GM19452 (cell line): ENCODE results near the gene PANK4.
A peak's percentile ranks its signal among the peaks of the same experiment; 100 is the strongest.
"Not testable (repeated sequence)": the region's sequence is repeated elsewhere in the genome, so short reads cannot be mapped to it uniquely, and the experiment has no call there.

ENCODE experiments used
- ATAC-seq: cut with Tn5 transposase; IDR thresholded peaks from one replicate; pipeline ENCODE4 v1.9.1; 2021; ENCODE audit not compliant: unreplicated experiment

PANK4 gene

DNA sequence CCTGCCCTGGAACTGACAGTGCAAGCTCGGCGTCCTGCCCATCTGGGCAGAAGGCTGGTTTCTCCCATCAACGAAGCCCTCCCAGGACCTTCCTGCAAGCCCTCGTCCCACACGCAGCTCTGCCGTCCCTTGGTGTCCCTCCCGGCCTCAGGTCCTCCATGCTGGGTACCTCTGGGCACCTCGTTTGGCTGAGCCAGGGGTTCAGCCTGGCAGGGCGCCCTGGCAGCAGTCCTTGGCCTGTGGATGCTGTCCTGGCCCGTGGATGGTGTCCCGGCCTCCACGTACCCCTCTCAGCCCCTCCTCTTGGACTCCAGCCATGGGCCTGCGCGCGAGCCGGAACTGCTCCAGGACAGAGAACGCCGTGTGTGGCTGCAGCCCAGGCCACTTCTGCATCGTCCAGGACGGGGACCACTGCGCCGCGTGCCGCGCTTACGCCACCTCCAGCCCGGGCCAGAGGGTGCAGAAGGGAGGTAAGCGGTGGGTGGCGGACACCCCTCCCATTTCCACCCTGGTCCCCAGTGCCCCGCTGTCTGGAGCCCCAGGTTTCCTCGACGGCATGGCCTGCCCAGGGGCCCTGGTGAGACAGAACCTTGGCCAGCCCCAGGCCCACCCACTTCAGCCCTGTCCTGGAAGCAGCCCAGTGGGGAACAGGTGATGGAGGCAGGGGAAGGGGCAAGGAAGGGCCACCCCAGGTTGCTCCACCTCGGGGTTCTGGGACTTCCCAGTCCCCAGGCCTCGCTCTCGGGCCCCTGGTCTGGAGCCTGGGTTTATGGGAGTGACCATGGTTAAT, 33.3 kb upstream of the PANK4 start:
- no peak for ATAC-seq

DNA sequence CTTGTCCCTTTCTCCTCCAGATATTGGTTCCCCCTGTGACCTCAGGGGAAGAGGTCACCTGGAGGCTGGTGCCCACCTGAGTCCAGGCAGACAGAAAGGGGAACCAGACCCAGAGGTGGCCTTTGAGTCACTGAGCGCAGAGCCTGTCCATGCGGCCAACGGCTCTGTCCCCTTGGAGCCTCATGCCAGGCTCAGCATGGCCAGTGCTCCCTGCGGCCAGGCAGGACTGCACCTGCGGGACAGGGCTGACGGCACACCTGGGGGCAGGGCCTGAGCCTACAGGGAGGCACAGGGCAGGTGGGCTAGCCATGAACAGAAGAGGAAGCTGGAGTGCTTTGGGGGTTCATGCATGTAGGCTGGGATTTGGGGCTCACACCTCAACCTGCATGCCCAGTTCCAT, 32.5 kb upstream of the PANK4 start:
- no peak for ATAC-seq

DNA sequence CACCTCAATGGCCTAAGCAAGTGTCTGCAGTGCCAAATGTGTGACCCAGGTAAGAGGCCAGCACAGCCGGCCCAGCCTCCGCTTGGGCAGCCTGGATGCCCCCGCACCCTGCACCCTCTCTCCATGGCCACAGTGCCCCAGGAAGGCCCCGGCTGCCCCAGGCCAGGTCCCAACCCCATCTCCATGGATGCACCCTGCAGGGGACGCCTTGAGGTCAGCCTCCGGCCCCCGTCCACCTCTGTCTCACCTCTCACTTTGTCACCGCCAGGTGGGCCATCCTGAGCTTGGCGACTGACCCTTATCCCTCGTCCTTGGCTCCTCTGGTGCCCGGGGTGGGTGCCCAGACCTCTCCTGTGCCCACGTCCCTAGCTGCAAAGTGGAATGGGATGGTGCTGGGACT, 32.0 kb upstream of the PANK4 start:
- ATAC-seq, result no peak

DNA sequence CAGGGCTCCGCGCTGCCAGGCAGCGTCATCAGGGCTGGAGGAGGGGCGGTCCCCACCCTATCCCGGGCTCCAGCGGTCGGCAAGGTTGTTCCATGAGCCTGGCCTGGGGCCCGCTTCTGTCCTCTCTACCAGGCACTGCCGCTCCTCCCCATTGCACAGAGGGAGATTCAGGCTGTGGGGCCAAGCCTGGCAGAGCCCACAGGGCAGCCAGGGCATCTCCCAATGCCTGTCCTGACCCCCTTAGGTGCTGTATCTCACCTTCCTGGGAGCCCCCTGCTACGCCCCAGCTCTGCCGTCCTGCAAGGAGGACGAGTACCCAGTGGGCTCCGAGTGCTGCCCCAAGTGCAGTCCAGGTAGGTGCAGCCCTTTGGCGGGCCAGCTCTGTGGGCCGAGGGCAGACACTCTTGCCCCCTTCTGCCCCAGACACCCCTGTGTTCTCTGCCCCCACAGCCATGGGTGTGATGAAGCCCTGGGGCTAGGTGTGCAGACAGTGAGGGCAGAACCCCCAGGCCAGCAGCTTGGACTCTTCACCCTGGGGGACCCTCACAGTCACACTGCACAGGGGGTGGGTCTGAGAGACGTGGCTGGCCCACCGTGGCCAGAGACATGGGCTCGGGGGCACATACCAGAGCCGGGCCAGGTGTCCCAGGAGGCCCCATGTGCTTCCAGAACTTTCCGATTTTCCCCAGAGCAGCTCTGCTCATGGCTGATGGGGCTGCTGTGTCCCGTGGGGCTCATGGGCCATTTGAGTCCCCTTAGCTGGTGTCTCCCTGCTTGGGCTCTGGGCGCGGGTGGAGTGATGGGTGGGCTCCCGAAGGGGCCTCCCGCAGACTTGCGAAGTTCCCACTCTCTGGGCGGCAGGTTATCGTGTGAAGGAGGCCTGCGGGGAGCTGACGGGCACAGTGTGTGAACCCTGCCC, 31.3 kb upstream of the PANK4 start:
- no peak for ATAC-seq

DNA sequence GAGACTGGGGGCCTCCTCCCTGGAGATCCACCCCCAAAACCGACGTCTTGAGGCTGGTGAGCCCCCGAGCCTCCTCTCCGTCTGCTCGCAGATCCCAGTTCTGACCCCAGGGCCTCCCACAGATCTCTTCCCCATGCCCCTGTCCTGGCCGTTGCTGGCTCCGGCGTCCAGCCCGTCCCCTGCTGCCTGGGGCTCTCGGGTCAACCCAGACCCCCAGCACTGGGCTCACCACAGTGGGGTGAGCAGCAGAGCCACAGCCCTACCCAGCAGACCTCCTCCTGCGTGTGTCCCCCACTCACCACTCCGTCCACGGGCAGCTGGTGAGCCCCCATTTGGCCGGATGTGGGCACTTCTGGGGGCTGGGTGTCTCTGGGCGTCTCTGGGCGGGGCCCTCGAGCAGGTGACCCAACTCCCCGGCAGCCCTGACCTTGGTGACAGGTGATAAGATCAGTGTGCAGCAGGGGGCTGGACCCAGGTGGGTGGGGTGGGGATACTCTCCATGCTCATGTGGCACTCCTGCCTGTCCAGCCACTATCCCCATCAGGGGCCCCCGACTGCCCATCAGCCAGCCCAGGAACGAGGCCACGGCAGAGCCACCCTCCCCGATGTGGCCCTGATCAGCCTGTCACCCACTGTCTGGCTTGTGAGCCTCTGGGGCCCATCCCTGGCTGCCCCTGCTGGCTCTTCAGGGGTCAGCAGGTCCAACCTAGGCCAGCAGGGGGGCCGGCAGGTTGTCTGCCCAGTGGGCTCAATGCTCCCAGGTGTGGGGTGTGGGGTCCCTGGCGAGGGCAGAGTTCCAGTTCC, 30.5 kb upstream of the PANK4 start:
- ATAC-seq, result peak; percentile 11

DNA sequence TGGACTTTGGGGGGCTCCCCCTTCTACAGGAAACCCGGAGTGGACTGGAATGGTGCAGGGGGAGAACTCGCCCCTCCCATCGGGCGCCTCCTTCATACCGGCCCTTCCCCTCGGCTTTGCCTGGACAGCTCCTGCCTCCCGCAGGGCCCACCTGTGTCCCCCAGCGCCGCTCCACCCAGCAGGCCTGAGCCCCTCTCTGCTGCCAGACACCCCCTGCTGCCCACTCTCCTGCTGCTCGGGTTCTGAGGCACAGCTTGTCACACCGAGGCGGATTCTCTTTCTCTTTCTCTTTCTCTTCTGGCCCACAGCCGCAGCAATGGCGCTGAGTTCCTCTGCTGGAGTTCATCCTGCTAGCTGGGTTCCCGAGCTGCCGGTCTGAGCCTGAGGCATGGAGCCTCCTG, 29.9 kb upstream of the PANK4 start, which contains the start of gene TNFRSF14:
TNFRSF14 (plus strand) TSS at position 95 of the 401 bp plus-strand sequence; CDS start at position 389, 294 bp downstream.
- peak; percentile 26 for ATAC-seq

DNA sequence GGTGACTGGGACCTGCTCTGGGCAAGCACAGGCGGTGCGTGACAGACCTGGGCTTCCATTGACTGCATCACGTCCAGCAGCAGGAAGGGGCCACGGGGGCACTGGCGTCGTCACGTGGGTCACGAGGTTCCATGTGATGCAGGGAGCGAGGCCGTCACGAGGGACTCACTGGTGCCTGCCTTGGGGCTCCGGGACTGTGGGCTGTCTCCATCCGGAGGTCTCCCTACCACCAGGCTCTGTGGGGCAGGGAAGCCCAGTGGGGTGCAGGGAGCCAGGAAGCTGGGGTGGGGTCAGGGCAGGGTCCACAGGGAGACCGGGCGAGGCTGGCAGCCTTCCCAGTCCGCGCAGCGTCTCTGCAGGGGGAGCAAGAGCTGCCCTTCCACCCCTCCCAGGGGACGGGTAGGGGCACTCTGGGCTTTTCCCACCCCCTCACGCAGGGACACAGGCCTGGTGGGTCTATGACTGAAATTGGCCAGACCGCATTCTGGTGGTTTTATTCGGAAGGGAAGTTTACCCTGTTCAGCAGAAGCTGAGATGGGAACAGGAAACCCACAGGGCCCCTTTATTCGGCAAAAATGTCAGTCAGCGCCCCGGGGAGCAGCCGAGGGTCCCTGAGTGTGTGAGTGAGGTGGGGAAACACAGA, 29.4 kb upstream of the PANK4 start:
- peak; percentile 44 for ATAC-seq

DNA sequence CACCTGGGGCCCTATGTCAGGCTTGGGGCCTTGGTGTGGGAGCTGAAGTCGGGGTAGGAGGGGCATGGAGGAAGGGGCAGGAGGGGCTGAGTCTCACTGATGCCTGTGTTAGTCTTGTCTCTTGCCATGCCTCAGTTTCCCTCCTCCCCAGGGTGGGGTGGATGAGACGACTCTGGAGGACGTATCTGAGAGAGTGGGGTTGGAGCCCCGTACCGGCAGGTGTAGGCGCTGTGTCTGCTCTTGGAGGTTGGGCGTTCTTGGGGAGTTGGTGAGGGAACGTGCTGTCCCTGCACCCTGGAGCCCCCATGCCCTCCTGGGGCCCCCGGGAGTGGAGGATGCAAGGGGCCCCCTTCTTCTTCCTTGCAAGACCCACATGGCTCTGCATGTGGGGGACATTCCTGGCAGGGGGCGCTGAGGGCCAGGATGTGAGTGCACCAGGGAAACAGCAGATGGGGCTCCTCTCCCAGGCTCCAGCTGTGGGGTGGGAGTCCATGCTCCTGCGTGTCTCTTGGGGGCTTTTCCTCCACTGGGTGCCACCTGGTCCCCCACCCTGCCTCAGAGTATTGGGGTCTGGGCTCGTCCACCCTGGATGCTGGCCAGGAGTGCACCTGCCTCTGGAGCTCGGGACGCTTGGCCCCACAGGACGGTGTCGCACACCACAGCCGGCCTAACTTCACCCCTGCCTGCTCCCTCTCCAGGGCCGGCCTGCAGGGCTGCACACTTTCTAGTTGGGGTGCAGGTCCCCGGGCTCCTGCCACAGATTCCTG, 28.4 kb upstream of the PANK4 start:
- no peak for ATAC-seq

DNA sequence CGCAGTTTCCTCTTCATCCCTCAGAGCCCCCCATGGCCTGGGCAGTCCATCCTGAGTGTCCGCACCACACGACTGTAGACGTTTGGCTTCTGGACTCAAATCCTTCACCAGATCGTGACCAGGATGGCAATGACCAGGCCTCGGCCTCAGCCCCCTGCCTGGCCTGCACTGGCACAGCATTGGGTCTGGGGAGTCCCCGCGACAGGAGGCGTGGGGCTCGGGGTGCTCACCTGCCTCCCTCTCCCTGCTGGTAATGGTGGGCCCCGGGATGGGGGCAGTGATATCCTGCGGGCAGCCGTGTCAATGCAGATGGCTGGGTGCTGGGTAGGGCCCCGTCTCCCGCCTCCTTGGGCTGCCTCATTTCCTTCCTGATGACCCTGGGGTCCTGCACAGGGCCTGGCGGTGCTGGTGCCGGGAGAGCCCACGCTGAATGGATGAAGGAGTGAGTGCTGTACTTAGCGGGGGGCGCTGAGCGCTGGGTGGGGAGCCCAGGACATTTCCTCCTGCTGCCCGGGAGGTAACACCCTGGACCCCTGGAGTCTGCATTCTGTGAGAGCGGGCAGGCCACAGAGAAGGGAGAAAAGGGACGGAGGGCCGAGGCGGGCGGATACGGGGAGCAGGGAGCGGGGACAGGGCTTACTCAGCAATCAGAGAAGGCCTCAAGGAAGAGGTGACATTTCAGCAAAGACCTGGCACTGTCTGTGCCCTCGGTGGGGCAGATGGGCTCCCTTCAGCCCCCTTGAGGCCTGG, 27.6 kb upstream of the PANK4 start:
- no peak for ATAC-seq

DNA sequence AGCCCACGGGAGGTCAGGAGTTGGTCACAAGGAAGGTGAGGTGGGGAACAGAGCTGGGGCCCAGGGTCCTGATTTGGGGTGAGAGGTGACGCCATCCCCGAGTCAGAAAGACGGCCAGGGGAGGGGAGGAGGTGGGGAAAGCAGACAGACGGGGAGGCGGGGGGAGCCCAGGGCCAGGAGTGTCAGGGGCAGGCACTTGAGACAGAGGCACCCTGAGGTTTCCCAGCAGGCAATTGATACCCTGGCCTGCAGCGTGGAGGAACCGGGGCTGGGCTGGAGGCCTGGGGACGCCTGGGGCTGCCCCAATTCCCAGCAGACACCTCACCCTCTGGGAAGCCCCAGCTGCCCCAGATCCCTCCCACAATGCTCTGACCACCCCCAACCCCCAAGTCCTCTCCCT, 26.7 kb upstream of the PANK4 start:
- not testable (repeated sequence) for ATAC-seq

DNA sequence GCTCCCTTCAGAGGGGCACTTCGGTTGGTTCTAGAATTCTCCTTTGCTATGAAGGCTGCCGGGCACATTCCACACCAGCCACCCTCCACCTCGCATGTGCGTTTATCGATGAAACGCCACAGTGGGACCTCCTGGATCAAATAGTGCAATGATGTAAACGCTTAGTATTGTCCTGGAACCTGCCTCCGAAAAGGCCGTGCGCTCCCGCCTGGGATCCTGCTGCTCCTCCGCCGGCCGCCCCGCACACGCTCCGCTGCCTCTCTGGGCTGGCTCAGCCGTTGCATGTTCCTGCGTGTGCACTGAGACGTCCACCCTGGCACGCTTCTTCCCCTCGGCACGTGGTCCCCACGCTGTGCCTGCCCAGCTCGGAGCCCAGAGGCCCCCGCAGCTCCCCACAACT, 25.8 kb upstream of the PANK4 start:
- no peak for ATAC-seq

DNA sequence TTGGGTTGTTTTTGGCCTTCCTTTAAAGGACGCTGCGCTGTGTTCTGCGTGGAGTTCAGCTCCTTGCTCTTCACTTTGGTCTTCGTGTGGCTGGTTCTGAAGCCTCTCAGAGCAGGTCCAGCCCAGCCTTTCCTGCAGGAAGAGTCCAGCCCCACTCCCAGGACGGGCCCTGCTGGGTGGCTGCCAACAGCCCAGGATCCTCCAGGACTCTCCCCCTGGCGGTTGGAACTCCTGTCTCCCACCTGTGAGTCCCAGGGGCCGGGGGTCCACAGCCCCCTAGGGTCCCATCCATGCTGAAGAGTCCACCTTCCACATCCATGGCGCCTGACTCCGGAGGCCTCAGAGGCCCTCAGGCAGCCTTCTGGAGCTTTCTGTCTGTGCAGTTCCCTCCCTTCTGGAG, 25.1 kb upstream of the PANK4 start:
- not testable (repeated sequence) for ATAC-seq

DNA sequence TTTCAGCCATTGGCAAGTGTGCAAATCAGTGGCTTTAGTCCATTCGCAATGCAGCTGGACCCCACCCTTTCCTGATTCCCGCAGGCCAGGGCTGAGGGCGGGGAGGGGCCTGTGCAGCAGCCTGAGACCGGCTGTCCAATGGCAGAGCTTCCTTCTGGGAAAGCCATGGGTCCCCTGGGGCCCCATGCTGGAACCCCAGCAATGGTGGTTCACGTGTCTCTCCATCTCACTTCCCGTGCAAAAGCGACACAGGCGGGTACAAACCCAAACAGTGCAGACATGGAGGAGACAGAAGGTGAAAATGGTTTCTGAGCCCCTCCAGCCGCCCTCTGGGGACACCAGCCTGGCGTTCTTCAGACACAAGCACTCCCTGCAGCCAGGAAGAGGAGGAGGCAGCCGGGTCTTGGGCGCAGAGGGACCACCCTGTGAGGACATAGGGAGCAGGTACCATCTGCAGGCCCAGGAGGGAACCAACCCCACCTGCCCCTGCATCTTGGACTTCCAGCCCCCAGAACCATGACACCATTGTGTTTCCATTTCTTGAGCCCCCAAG, 24.0 kb upstream of the PANK4 start:
- not testable (repeated sequence) for ATAC-seq

DNA sequence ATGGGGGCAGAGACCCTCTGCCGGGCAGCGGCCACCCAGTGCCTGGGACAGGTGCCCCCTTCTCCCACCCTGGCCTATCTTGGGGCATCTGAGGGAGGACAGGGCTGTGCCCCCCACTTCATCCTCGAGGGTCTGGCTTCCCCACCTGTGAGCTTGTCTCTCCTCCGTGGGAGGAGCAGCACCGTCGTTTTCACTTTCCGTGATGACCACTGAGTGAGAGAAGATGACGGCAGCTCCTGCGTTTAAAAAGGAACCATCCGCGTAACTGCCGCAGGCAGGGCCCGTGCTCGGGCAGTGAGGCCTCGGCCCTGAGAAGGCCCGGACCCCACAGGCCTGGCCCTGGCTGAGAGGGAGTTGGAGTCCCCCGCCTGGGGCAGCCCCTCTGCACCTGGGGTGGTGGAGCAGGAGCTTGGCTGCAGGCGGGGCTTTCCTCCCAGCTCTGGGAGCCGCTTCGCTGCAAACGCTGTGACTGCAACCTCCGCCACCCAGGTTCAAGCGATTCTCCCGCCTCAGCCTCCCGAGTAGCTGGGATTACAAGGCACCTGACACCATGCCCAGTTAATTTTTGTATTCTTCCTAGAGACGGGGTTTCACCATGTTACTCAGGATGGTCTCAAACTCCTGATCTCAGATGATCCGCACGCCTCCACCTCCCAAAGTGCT, 23.1 kb upstream of the PANK4 start:
- ATAC-seq, result not testable (repeated sequence)

DNA sequence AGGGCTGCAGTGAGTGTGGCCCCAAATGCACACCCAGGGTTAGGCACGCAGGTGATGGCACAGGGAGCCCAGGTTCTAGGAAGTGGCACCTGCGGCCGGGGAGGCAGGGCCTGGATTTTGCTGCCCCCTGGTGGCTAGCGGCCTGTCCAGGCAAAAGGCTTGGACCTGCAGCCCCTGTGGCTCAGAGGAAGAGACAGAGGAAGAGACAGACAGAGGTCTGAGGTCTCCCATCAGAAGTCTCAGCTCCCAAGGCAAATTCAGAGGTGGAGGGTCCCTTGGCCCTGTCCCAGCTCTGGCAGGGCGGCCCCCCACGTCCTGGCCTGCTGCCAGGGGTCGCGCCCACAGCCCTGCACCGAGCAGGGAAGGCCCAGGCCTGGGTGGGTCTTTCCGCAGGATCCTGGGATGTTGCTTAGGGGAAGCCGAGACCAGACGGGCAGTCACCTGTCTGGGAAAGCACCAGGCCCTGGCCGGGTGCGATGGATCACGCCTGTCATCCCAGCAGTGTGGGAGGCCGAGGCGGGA, 21.7 kb upstream of the PANK4 start:
- peak; percentile 14 for ATAC-seq

DNA sequence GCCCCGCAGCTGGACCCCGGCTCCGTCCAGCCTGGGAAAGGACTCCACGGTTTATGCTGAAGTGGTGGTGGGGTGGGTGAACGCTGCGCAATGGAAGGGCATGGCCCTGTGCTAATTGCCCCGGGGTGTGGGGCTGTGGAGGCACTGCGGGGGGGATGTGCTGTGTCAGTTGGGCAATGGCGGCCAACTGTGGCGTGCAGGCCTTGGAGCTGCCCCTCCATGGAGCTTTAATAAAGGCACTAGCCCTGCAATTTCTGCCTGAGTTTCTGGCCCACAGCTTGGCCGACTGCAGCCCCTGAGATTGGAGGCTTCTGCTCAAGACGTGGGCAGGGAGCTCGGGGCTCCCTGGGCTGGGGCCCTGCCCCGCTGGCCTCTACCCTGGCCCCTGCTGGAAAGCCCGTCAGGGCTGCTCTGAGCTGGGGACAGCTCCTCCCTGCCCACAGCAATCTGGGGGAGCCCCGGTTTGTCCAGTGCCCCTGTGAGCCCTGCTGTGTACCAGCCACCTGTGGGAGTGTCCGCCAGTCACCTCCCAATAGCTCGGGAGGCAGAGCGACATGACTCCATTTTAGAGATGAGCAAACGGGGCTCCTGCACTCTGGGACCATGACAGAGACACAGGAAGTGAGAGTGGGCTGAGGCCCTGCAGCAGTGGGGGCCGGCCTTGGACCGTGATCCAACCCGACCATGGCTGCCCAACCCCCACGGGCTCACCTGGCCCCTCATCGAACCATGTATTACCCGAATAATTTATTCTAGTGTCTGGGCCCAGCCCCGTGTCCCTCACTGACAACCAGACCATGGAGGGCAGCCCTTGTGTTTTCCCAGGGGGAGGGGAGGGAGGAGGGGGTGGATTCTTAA, 21.0 kb upstream of the PANK4 start:
- peak; percentile 0 for ATAC-seq

DNA sequence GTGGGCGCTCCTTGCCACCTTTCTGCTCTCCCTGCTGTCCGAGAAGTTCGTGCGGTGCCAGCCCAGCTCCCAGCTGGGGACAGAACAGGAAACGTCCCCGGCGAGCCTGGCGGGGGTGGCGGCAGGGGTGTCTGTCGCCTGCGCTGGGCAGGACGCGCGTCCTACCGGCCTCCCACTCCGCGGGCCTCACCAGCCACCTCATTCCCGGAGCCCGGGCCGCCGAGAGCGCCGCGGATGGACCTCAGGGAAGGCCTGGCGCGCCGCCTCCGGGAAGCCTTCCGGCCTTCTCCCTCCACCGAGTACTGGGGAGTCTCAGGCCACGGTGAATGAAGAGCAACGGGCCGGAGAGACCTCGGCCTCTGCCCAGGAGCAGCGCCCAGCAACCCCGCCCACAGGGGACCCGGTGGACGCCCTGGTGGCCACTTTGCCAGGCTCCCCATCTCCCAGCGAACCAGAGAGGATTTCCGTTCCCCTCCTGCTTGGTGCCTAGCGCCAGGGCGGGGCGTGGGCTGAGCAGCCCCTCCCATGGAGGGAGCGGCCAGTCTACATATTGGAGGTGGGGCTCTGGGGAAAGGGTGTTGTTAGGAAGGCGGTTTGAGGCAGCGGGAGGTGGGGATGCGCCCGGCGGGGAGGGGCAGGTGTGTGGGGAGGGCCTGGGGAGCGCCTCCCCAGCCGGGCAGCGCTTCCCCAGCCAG, 20.3 kb upstream of the PANK4 start:
- peak; percentile 29 for ATAC-seq
